OCI-LY1 (cell line): ENCODE data around the gene HACD3.

Experiments
- EZH2 ChIP-seq: fragments of 200-600 bp; sonication (generic), shearing (Covaris generic); IDR thresholded peaks from 2 replicates; pipeline ENCODE4 v1.8.0; 2017; ENCODE audit warnings: borderline replicate concordance, mixed run types, mild to moderate bottlenecking, antibody characterized with exemption, low read length, moderate library complexity, mixed read lengths
- TF ChIP-seq, protein P1 (sequence below): fragments of 200-600 bp; sonication (generic), shearing (Covaris generic); IDR thresholded peaks from 2 replicates; pipeline ENCODE4 v1.5.1; 2017; ENCODE audit warnings: mild to moderate bottlenecking, antibody characterized with exemption, low read length, moderate library complexity, mixed read lengths

DNA sequence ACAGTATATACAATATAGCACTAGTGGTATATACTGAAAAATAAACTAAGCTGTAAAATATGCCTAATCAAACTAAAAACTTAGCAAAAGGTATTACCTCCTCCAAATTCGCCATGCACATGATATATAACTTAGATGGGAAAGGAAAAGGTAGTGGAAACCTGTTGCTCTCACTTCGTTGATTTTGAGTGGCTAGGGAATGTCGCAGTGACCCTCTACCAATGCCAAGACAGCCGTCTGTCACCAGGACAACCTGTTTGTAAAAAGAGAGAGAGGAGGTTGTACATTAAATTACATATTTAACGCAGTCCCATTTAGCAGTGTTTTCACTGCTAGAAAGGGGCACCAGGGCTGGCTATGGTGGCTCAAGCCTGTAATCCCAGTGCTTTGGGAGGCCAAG is 69.4 kb downstream of the HACD3 start:
- TF ChIP-seq, protein P1, sequence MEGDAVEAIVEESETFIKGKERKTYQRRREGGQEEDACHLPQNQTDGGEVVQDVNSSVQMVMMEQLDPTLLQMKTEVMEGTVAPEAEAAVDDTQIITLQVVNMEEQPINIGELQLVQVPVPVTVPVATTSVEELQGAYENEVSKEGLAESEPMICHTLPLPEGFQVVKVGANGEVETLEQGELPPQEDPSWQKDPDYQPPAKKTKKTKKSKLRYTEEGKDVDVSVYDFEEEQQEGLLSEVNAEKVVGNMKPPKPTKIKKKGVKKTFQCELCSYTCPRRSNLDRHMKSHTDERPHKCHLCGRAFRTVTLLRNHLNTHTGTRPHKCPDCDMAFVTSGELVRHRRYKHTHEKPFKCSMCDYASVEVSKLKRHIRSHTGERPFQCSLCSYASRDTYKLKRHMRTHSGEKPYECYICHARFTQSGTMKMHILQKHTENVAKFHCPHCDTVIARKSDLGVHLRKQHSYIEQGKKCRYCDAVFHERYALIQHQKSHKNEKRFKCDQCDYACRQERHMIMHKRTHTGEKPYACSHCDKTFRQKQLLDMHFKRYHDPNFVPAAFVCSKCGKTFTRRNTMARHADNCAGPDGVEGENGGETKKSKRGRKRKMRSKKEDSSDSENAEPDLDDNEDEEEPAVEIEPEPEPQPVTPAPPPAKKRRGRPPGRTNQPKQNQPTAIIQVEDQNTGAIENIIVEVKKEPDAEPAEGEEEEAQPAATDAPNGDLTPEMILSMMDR, result no peak
- TF ChIP-seq EZH2, result no peak
